GM21360 (cell line): ENCODE results near the gene HAGHL.
"Not testable (repeated sequence)": the region's sequence is repeated elsewhere in the genome, so short reads cannot be mapped to it uniquely, and the experiment has no call there.

Experiments used
- ATAC-seq: cut with Tn5 transposase; IDR thresholded peaks from one replicate; pipeline ENCODE4 v1.9.1; 2021; ENCODE audit warnings: mild to moderate bottlenecking, moderate library complexity; ENCODE audit not compliant: unreplicated experiment

Gene HAGHL

GRCh38 chr16:750485-750884 is 23.6 kb downstream of the HAGHL start:
- no peak for ATAC-seq

- ATAC-seq = no peak
Measured at GRCh38 chr16:751152-752006, 24.5 kb downstream of the HAGHL start.

DNA sequence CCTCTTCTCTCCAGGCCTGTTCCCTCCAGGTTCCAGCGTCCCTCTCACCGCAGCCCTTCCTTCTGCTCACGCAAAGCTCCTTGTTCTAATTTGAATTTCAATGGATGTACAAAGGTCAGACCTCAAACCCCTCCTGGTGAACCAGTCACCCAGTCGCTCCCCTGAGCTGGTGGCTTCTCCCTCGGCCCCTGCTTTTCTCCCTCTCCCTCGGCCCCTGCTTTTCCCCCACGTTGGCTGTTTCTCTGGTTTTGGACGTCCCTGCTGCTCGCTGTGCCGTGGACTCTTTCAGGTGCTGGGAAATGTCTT is 25.1 kb downstream of the HAGHL start:
- no peak for ATAC-seq

GRCh38 chr16:754121-754607 is 27.3 kb downstream of the HAGHL start:
- ATAC-seq = not testable (repeated sequence)

GRCh38 chr16:754656-755055 is 27.8 kb downstream of the HAGHL start:
- no peak for ATAC-seq

- no peak for ATAC-seq
Measured at GRCh38 chr16:756428-756827, 29.5 kb downstream of the HAGHL start.

DNA sequence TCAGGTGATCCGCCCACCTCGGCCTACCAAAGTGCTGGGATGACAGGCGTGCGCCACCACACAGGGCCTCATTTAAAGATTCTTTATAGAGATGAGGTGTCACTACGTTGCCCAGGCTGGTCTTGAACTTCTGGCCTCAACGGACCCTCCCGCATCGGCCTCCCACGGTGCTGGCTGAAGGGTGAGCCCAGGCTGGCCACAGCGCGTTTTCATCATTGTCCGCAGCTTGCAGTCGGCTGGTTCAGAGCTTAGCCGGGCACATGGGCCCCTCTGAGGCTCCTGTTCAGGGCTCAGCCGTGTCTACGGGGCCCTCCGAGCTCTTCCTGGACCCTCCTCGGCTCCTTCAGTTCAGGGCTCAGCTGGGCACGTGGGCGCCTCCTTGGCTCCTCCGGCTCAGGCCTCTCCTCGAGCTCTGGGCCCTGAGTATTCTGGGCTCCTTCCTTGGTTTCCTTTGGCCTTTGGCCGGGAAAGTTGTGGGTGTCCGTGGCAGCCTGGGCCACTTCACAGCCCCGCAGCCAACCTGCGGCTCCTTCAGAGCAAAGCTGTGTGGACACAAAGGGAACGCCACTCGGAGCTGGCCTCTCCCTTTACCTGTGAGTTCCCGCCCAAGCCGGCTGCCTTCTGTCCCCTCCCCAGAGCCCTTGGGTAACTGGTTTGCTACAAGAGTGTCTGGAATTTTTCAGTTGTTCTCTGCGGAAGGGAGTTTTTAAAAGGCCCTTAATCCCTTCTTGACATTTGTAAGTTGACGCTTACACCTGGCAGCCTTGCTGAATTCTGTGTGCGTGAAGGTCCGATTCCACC is 32.4 kb downstream of the HAGHL start:
- no peak for ATAC-seq

- no peak for ATAC-seq
Measured at GRCh38 chr16:760065-760464, 33.2 kb downstream of the HAGHL start.

- no peak for ATAC-seq
Measured at GRCh38 chr16:760545-761343, 33.8 kb downstream of the HAGHL start, which contains the start of gene MSLN. TSS of gene MSLN (plus strand) at chr16:760734. CDS start at chr16:762681, 1,947 bp downstream.

DNA sequence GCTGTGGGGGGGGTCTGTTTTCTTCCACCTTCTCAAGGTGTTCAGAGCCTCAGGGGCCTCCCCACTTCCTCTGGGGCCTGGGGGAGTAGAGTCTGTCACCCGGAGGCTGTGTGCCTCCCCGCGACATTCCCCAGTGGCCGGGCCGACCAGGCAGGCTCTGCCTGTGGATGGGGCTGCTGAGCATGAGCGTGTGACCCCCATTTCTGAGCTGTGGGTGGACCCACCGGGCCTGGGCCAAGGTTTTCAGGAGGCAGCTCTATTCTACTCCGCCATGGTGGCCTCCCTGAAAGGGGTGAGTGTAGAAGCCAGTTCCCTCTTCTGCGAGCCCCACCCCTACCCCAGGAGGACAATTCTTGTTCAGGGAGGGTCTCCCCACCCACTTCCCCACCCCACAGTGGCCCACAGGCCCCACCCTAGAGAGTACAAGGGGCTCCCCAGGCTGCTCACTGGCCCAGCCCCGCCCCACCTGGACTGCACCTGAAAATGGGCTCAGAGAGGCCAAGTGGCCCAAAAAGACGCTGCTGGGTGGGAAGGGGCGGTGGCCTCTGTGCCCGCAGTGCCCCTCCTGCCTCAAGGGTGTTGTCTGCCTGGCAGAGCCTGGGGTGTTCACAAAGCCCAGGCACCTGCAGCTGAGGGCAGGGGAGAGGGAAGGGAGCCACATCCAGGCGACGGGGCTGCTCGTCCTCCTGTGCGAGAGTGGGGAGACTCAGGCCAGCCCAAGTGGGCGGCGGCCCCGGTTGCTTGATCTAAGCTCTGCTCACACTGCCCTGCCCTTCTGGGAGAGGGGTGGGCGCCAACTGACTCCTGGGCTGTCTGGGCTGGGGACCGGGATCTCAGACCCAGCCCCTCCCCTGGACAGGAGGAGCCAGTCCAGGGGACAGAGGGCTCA is 35.0 kb downstream of the HAGHL start:
- ATAC-seq = no peak

- ATAC-seq = no peak
Measured at GRCh38 chr16:762595-763268, 35.8 kb downstream of the HAGHL start.

DNA sequence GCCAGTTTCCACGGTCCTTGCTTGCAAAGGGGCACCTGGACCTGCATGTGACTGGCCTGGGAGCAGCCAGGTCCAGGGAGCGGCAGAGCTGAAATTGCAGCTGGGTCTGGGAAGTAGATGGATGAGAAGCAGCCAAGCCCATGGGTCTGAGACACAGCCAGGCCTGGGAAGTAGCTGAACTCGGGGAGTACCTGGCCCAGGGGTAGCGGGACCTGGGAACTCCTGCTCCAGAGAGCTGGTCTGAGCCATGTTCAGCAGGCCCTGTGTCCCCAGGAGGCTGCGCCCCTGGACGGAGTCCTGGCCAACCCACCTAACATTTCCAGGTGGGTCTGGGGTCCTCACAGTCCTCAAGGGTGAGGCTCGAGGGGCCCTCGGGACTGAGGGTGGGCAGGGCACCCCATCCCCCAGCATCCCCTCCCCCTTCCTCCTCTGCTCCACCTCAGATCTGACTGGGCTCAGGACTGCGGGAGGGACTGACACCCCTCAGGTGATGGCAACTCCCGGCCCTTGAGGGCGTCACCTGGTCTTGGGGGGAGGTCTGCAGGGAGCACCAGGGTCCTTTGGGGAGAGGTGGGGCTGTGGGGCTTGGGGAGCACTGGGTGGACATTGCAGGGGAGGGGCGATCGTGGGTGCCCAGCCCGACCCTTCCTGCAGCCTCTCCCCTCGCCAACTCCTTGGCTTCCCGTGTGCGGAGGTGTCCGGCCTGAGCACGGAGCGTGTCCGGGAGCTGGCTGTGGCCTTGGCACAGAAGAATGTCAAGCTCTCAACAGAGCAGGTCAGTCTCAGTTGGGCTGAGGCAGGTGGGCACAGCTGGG is 36.7 kb downstream of the HAGHL start:
- no peak for ATAC-seq

DNA sequence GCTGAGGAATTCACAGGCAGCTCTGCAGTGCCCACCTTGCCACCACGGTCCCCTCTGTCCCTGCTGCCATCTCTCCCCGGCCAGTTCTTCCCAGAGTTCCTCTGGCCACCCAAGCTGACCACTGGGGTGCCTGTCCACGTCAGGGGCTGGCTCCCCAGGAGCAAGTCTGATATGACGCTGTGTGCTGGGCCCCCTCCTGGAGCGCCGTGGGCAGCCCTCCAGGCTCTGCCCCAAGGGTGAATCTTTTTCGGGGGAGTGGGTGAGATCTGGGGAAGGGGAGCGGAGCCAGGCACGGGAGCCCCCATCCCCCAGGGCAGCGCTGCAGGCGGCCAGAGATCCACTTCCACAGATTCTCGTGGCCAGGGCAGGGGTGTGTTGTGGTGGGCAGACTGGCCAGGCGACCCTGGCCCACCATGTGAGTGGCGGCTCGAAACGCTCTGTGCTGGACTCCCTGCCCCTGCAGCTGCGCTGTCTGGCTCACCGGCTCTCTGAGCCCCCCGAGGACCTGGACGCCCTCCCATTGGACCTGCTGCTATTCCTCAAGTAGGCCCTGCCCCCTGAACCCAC is 37.4 kb downstream of the HAGHL start:
- no peak for ATAC-seq

GRCh38 chr16:764848-765487 is 38.1 kb downstream of the HAGHL start:
- no peak for ATAC-seq

DNA sequence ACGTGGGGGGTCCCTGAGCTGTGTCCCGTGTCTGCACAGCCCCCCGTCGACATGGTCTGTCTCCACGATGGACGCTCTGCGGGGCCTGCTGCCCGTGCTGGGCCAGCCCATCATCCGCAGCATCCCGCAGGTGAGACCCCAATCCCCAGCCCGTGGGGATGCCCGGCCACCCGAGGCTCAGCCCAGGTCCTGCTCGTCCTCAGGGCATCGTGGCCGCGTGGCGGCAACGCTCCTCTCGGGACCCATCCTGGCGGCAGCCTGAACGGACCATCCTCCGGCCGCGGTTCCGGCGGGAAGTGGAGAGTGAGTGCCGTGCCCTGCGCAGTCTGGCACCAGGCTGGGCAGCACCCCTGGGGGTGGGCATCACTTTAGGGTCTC is 38.6 kb downstream of the HAGHL start:
- no peak for ATAC-seq

GRCh38 chr16:766008-766819 is 39.3 kb downstream of the HAGHL start:
- ATAC-seq = no peak
